ENCODE results near the gene B3GAT1. TPM values are rescaled to one million over a fixed set of nuclear protein-coding genes. Genes with fewer than 3 reads are reported as not detected.

Gene B3GAT1
- polyA plus RNA-seq, 1 of the 3 experiments (the other 2 are of a cell fraction), result 0.15 TPM

DNA sequence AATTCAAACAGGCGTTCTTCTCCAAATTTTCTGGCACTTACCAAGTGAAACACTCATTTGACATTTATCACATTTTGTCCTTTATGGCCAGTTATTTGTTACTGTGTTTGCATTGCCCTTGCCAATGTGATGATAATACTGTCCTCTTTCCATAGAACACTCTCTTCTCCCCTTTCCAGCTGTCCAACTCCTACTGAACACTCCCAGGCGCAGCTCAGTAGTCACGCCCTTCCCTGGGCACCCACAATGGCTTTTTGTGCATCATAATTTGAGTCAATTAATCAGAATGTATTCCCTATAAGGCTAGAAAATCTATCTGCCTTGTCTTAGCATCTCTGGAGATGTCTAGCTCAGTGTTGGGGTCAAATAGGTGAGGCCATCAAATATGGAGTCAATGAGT lies 21.2 kb upstream of the B3GAT1 start:
- H3K27ac ChIP-seq (ENCODE audit: low read depth in 2 of 2, low read length in 1 of 2), result no peak overlapping the region
- no peaks in the 10 kb centered on the region for H3K27me3 ChIP-seq (ENCODE audit: insufficient read depth)
- H3K36me3 ChIP-seq (replicated peaks in 1 of 2; ENCODE audit: control insufficient read depth in 1 of 2, insufficient read depth in 2 of 2, low read length in 1 of 2), result no peaks in the 10 kb centered on the region
- no peak overlapping the region for H3K4me2 ChIP-seq
- peaks cover 0 to 16% of the 10 kb centered on the region in 2 experiments; a peak in 2 of 4 replicates for H3K4me1 ChIP-seq (ENCODE audit: control insufficient read depth in 1 of 2, insufficient read depth in 2 of 2, low read depth in 1 of 2, low read length in 1 of 2)
- H3F3A ChIP-seq (replicated peaks; ENCODE audit: insufficient read depth), result no peaks in the 10 kb centered on the region
- POLR2A ChIA-PET, result no interaction called here
- no peak overlapping the region for H3K9ac ChIP-seq
- TF ChIP-seq FOXJ3 (CRISPR knock-in tag; IDR thresholded peaks at IDR 0.05) (no peak), MEF2A (IDR thresholded peaks at IDR 0.05; ENCODE audit: borderline replicate concordance, low read depth) (no peak), REST (IDR thresholded peaks at IDR 0.05; ENCODE audit: low read depth, low read length) (no peak), RAD21 (IDR thresholded peaks at IDR 0.05; ENCODE audit: low read length) (no peak), GATA2 (CRISPR knock-in tag; IDR thresholded peaks at IDR 0.05) (no peak), JUND (IDR thresholded peaks at IDR 0.05) (no peak)
- TF ChIP-seq, protein P1, sequence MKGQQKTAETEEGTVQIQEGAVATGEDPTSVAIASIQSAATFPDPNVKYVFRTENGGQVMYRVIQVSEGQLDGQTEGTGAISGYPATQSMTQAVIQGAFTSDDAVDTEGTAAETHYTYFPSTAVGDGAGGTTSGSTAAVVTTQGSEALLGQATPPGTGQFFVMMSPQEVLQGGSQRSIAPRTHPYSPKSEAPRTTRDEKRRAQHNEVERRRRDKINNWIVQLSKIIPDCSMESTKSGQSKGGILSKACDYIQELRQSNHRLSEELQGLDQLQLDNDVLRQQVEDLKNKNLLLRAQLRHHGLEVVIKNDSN (IDR thresholded peaks at IDR 0.05; ENCODE audit: borderline replicate concordance, low read depth), result no peak
- TF ChIP-seq, protein P2, sequence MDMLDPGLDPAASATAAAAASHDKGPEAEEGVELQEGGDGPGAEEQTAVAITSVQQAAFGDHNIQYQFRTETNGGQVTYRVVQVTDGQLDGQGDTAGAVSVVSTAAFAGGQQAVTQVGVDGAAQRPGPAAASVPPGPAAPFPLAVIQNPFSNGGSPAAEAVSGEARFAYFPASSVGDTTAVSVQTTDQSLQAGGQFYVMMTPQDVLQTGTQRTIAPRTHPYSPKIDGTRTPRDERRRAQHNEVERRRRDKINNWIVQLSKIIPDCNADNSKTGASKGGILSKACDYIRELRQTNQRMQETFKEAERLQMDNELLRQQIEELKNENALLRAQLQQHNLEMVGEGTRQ (IDR thresholded peaks at IDR 0.05; ENCODE audit: borderline replicate concordance, low read depth, low read length), result no peak
- CTCF ChIA-PET, result no interaction called here
- H2AFZ ChIP-seq (ENCODE audit: low read depth), result no peak overlapping the region
- no peaks in the 10 kb centered on the region for H3K79me2 ChIP-seq (ENCODE audit: insufficient read depth)
- H3K9me3 ChIP-seq, result no peaks in the 10 kb centered on the region
- DNase-seq, result no peak
- no peaks in the 10 kb centered on the region for H3K9me2 ChIP-seq
- no peaks in the 10 kb centered on the region for H4K20me1 ChIP-seq (ENCODE audit: insufficient read depth)
- no peak overlapping the region for H3K4me3 ChIP-seq (ENCODE audit: low read depth in 2 of 2, low read length in 1 of 2)
- 21% methylated on average over 3 of the region's 3 CpGs for WGBS (ENCODE audit: low lambda C conversion rate)

GRCh38 chr11:134432776-134433175 lies 20.7 kb upstream of the B3GAT1 start:
- Histone ChIP-seq H3K4me3 (ENCODE audit: low read depth in 2 of 2, low read length in 1 of 2) (no peak overlapping the region), H3K36me3 (replicated peaks in 1 of 2; ENCODE audit: control insufficient read depth in 1 of 2, insufficient read depth in 2 of 2, low read length in 1 of 2) (no peaks in the 10 kb centered on the region)
- WGBS (ENCODE audit: low lambda C conversion rate), result 11% methylated on average over 2 of the region's 2 CpGs
- TF ChIP-seq RXRA (IDR thresholded peaks at IDR 0.05; ENCODE audit: borderline replicate concordance, low read depth) (no peak), POLR2AphosphoS5 (IDR thresholded peaks at IDR 0.05; ENCODE audit: low read depth, low read length) (no peak), FOXM1 (IDR thresholded peaks at IDR 0.05; ENCODE audit: low read depth) (no peak), YY1 (IDR thresholded peaks at IDR 0.05; ENCODE audit: low read depth) (no peak), ELF1 (IDR thresholded peaks at IDR 0.05) (no peak), MEF2A (IDR thresholded peaks at IDR 0.05; ENCODE audit: borderline replicate concordance, low read depth) (no peak), JUND (IDR thresholded peaks at IDR 0.05) (no peak), TCF12 (IDR thresholded peaks at IDR 0.05) (no peak), CTCF (IDR thresholded peaks at IDR 0.05) (no peak), SMC3 (IDR thresholded peaks at IDR 0.05; ENCODE audit: low read depth, low read length) (no peak), FOSL2 (IDR thresholded peaks at IDR 0.05; ENCODE audit: borderline replicate concordance, low read depth) (no peak)
- TF ChIP-seq, protein P3, sequence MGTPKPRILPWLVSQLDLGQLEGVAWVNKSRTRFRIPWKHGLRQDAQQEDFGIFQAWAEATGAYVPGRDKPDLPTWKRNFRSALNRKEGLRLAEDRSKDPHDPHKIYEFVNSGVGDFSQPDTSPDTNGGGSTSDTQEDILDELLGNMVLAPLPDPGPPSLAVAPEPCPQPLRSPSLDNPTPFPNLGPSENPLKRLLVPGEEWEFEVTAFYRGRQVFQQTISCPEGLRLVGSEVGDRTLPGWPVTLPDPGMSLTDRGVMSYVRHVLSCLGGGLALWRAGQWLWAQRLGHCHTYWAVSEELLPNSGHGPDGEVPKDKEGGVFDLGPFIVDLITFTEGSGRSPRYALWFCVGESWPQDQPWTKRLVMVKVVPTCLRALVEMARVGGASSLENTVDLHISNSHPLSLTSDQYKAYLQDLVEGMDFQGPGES (IDR thresholded peaks at IDR 0.05; ENCODE audit: low read depth, low read length), result no peak
- TF ChIP-seq, protein P1 (IDR thresholded peaks at IDR 0.05; ENCODE audit: borderline replicate concordance, low read depth), result no peak
- TF ChIP-seq, protein P2 (IDR thresholded peaks at IDR 0.05; ENCODE audit: borderline replicate concordance, low read depth, low read length), result no peak

More at GRCh38 chr11:134432776-134433175, 20.7 kb upstream of the B3GAT1 start:
- no peaks in the 10 kb centered on the region for H4K20me1 ChIP-seq (ENCODE audit: insufficient read depth)
- CTCF ChIA-PET, result no interaction called here
- no peak overlapping the region for H3K9ac ChIP-seq
- H3F3A ChIP-seq (replicated peaks; ENCODE audit: insufficient read depth), result no peaks in the 10 kb centered on the region
- no peaks in the 10 kb centered on the region for H3K9me3 ChIP-seq
- POLR2A ChIA-PET, result no interaction called here
- H2AFZ ChIP-seq (ENCODE audit: low read depth), result no peak overlapping the region
- no peaks in the 10 kb centered on the region for H3K9me2 ChIP-seq
- H3K4me2 ChIP-seq, result no peak overlapping the region
- H3K79me2 ChIP-seq (ENCODE audit: insufficient read depth), result no peaks in the 10 kb centered on the region
- H3K27me3 ChIP-seq (ENCODE audit: insufficient read depth), result no peaks in the 10 kb centered on the region
- DNase-seq, result no peak
- no peak overlapping the region for H3K27ac ChIP-seq (ENCODE audit: low read depth in 2 of 2, low read length in 1 of 2)
- peaks cover 0 to 16% of the 10 kb centered on the region in 2 experiments; a peak in 2 of 4 replicates for H3K4me1 ChIP-seq (ENCODE audit: control insufficient read depth in 1 of 2, insufficient read depth in 2 of 2, low read depth in 1 of 2, low read length in 1 of 2)

All from SK-N-SH (cell line).